Brain microvascular endothelial cell (primary cell): ENCODE measurements around the gene CAPN12.
"Not testable (repeated sequence)": the region's sequence is repeated elsewhere in the genome, so short reads cannot be mapped to it uniquely, and the experiment has no call there.

ENCODE experiments used
- DNase-seq: peaks from one replicate; pipeline ENCODE4 v3.0.0-alpha.2; 2020
- H3K27ac ChIP-seq: fragments of 250-450 bp; sonication (Bioruptor Pico); 2 replicates; pipeline ENCODE4 v1.5.1; 2020; ENCODE audit warnings: mild to moderate bottlenecking, moderate library complexity
- H3K27me3 ChIP-seq: fragments of 250-450 bp; sonication (Bioruptor Pico); replicated peaks from 2 replicates; pipeline ENCODE4 v1.5.1; 2020; ENCODE audit warnings: mild to moderate bottlenecking
- H3K36me3 ChIP-seq: fragments of 250-450 bp; sonication (Bioruptor Pico); replicated peaks from 2 replicates; pipeline ENCODE4 v1.5.1; 2020; ENCODE audit warnings: mild to moderate bottlenecking
- H3K4me3 ChIP-seq: 2 replicates; pipeline ENCODE4 v1.5.1; 2011; ENCODE audit warnings: low read depth, mild to moderate bottlenecking, control low read depth, low read length, moderate library complexity
- CTCF ChIP-seq: IDR thresholded peaks from 2 replicates; pipeline ENCODE4 v1.5.1; 2011; ENCODE audit warnings: low read depth, mild to moderate bottlenecking, moderate library complexity, low read length, control low read depth, inconsistent platforms; ENCODE audit errors: missing control alignments
- in situ Hi-C: cut with HindIII; loops from 2 replicates; pipeline ENCODE4 v1.10.0; 2017; ENCODE audit warnings: low sequenced_read_pairs, low pct_ligation_motif_present

CAPN12 gene

GRCh38 chr19:38769635-38770211, 25.4 kb upstream of the CAPN12 start:
- no peaks in the 10 kb centered on the region for H3K27me3 ChIP-seq
- H3K36me3 ChIP-seq, result no peaks in the 10 kb centered on the region
- H3K27ac ChIP-seq, result no peak overlapping the region
- peak overlapping the region; percentile 17 for H3K4me3 ChIP-seq
- in situ Hi-C loops, result no loop called here
- peak; percentile 86 for TF ChIP-seq CTCF
- DNase-seq, result peak; percentile 69

GRCh38 chr19:38766276-38767047, 22.2 kb upstream of the CAPN12 start:
- Histone ChIP-seq H3K4me3 (no peak overlapping the region), H3K27me3 (no peaks in the 10 kb centered on the region), H3K27ac (no peak overlapping the region), H3K36me3 (no peaks in the 10 kb centered on the region)
- DNase-seq, result no peak
- TF ChIP-seq CTCF, result no peak
- in situ Hi-C loops, result no loop called here

GRCh38 chr19:38765214-38765613, 20.9 kb upstream of the CAPN12 start:
- Histone ChIP-seq H3K4me3 (no peak overlapping the region), H3K36me3 (no peaks in the 10 kb centered on the region), H3K27me3 (no peaks in the 10 kb centered on the region), H3K27ac (no peak overlapping the region)
- TF ChIP-seq CTCF, result no peak
- in situ Hi-C loops, result no loop called here
- no peak for DNase-seq

- in situ Hi-C loops, result no loop called here
These were observed 19.5 kb upstream of the CAPN12 start for GRCh38 chr19:38763795-38764220.

GRCh38 chr19:38761884-38762389, 17.7 kb upstream of the CAPN12 start:
- H3K27ac ChIP-seq, H3K27me3 ChIP-seq, H3K4me3 ChIP-seq, in situ Hi-C loops, H3K36me3 ChIP-seq, DNase-seq: not testable (repeated sequence)

More at GRCh38 chr19:38763795-38764220, 19.5 kb upstream of the CAPN12 start:
- Histone ChIP-seq H3K36me3 (no peaks in the 10 kb centered on the region), H3K27ac (no peak overlapping the region), H3K4me3 (no peak overlapping the region), H3K27me3 (no peaks in the 10 kb centered on the region)
- no peak for TF ChIP-seq CTCF
- DNase-seq, result no peak

GRCh38 chr19:38760805-38761517, 16.7 kb upstream of the CAPN12 start:
- H3K4me3 ChIP-seq, H3K27me3 ChIP-seq, H3K27ac ChIP-seq, DNase-seq, H3K36me3 ChIP-seq, in situ Hi-C loops: not testable (repeated sequence)
